Neutrophil (primary cell): ENCODE data around the gene MICU2.

Source experiments
- H3K27ac ChIP-seq: fragments of 200-600 bp; sonication (generic); 2 replicates; pipeline ENCODE4 v1.5.1; 2016; ENCODE audit warnings: mild to moderate bottlenecking, moderate library complexity
- H3K27me3 ChIP-seq: fragments of 200-600 bp; sonication (generic); 2 replicates; pipeline ENCODE4 v1.6.0; 2016; ENCODE audit warnings: mild to moderate bottlenecking
- H3K36me3 ChIP-seq: fragments of 200-600 bp; sonication (generic); 2 replicates; pipeline ENCODE4 v1.5.1; 2017
- H3K4me1 ChIP-seq, 2 experiments: fragments of 200-600 bp in 1 of 2; sonication (generic) in 1 of 2; 1 replicate in 1 of 2; 2 replicates in 1 of 2; pipeline versions ENCODE4 v1.5.1 to v1.6.1; 2013 to 2016; ENCODE audit warnings: low read depth in 1 of 2, low read length in 1 of 2, mild to moderate bottlenecking in 1 of 2, moderate library complexity in 1 of 2; ENCODE audit not compliant: control insufficient read depth in 1 of 2, insufficient read depth in 1 of 2
- H3K4me3 ChIP-seq, 2 experiments: fragments of 200-600 bp in 1 of 2; sonication (generic) in 1 of 2; 1 replicate in 1 of 2; 2 replicates in 1 of 2; pipeline ENCODE4 v1.5.1; 2013 to 2016; ENCODE audit warnings: low read depth in 1 of 2, low read length in 1 of 2, mild to moderate bottlenecking in 1 of 2, moderate library complexity in 1 of 2
- H3K9me3 ChIP-seq: fragments of 200-600 bp; sonication (generic); 2 replicates; pipeline ENCODE4 v1.5.1; 2016
- TF ChIP-seq, protein P1 (sequence below): fragments of 200-600 bp; sonication (generic); IDR thresholded peaks from 2 replicates; pipeline ENCODE4 v1.5.1; 2016; ENCODE audit warnings: antibody characterized with exemption

Gene MICU2

DNA sequence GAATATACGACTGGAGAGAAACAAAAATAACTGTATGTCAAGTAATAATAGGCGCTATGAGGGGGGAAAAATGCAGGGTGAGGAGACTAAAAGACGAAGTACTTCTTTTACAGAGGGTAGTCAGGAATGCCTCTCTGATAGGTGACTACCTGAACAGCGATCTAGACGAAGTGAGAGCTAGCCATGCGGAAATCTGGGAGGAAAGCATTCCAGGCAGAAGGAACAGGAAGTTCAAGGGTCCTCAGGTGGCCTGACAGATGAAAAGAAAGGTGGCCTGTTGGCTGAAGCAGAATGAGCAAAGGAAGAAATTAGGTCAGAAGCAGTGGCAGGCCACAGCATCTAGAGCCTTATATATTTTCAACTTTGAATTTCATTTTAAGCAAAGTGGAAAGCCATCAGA is 158.2 kb downstream of the MICU2 start:
- peaks cover 21 to 35% of the 10 kb centered on the region in 2 experiments for H3K4me1 ChIP-seq
- H3K36me3 ChIP-seq = no peaks in the 10 kb centered on the region
- TF ChIP-seq, protein P1, sequence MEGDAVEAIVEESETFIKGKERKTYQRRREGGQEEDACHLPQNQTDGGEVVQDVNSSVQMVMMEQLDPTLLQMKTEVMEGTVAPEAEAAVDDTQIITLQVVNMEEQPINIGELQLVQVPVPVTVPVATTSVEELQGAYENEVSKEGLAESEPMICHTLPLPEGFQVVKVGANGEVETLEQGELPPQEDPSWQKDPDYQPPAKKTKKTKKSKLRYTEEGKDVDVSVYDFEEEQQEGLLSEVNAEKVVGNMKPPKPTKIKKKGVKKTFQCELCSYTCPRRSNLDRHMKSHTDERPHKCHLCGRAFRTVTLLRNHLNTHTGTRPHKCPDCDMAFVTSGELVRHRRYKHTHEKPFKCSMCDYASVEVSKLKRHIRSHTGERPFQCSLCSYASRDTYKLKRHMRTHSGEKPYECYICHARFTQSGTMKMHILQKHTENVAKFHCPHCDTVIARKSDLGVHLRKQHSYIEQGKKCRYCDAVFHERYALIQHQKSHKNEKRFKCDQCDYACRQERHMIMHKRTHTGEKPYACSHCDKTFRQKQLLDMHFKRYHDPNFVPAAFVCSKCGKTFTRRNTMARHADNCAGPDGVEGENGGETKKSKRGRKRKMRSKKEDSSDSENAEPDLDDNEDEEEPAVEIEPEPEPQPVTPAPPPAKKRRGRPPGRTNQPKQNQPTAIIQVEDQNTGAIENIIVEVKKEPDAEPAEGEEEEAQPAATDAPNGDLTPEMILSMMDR = no peak
- no peaks in the 10 kb centered on the region for H3K27me3 ChIP-seq
- H3K27ac ChIP-seq = no peak overlapping the region
- no peak overlapping the region for H3K4me3 ChIP-seq
- H3K9me3 ChIP-seq = no peaks in the 10 kb centered on the region

- Histone ChIP-seq H3K27me3 (no peaks in the 10 kb centered on the region), H3K27ac (peak overlapping the region; percentile 63), H3K36me3 (no peaks in the 10 kb centered on the region), H3K9me3 (no peaks in the 10 kb centered on the region), H3K4me1 (peaks cover 21 to 34% of the 10 kb centered on the region in 2 experiments), H3K4me3 (no peak overlapping the region)
- TF ChIP-seq, protein P1 = no peak
These were observed 160.8 kb downstream of the MICU2 start for GRCh38 chr13:21443171-21443570.
